HG03342 (cell line): Measurements from ENCODE around the gene RASGRP2.

Source experiments
- ATAC-seq: cut with Tn5 transposase; IDR thresholded peaks from one replicate; pipeline ENCODE4 v1.9.1; 2021; ENCODE audit warnings: mild to moderate bottlenecking, moderate library complexity; ENCODE audit not compliant: unreplicated experiment

RASGRP2 gene

GRCh38 chr11:64743591-64744543 lies at the start of gene RASGRP2:
Gene RASGRP2, minus strand, starts transcription at chr11:64744142. Its CDS starts 1,276 bp downstream, at chr11:64742866.
- ATAC-seq: no peak

- no peak for ATAC-seq
These were observed 48.5 kb upstream of the RASGRP2 start for GRCh38 chr11:64792482-64792881.

- ATAC-seq: no peak
These were observed 47.9 kb upstream of the RASGRP2 start for GRCh38 chr11:64791781-64792291.

GRCh38 chr11:64790205-64791095 lies 46.5 kb upstream of the RASGRP2 start:
- ATAC-seq: no peak

- ATAC-seq: no peak
These were observed 45.6 kb upstream of the RASGRP2 start for GRCh38 chr11:64789331-64790204.

- ATAC-seq: no peak
These were observed 44.6 kb upstream of the RASGRP2 start for GRCh38 chr11:64788321-64789215.

- ATAC-seq: no peak
These were observed 43.8 kb upstream of the RASGRP2 start for GRCh38 chr11:64787526-64788320.

GRCh38 chr11:64786308-64786707 lies 42.4 kb upstream of the RASGRP2 start:
- ATAC-seq: no peak

GRCh38 chr11:64784813-64785581 lies 41.1 kb upstream of the RASGRP2 start:
- ATAC-seq: no peak

- ATAC-seq: peak; percentile 83
These were observed 34.7 kb upstream of the RASGRP2 start, which contains the start of gene SF1 for GRCh38 chr11:64778473-64779298. Gene SF1, minus strand, starts transcription at chr11:64778542. Its CDS starts 150 bp downstream, at chr11:64778392.

- ATAC-seq: no peak
These were observed 34.2 kb upstream of the RASGRP2 start for GRCh38 chr11:64778223-64778472.

- no peak for ATAC-seq
These were observed 33.7 kb upstream of the RASGRP2 start for GRCh38 chr11:64777449-64778222.

GRCh38 chr11:64776875-64777274 lies 32.9 kb upstream of the RASGRP2 start:
- ATAC-seq: no peak

- ATAC-seq: no peak
These were observed 32.5 kb upstream of the RASGRP2 start for GRCh38 chr11:64776425-64776824.

- no peak for ATAC-seq
These were observed 30.2 kb upstream of the RASGRP2 start for GRCh38 chr11:64774144-64774543.

GRCh38 chr11:64772303-64773018 lies 28.5 kb upstream of the RASGRP2 start:
- no peak for ATAC-seq
